IPS-15b (cell line): Measurements from ENCODE around the gene COL1A1.

Experiments used
- H3K27me3 ChIP-seq: one replicate; pipeline ENCODE4 v1.6.1; 2013; ENCODE audit warnings: low read length; ENCODE audit not compliant: control insufficient read depth, insufficient read depth
- H3K36me3 ChIP-seq: one replicate; pipeline ENCODE4 v1.6.1; 2013; ENCODE audit warnings: low read length; ENCODE audit not compliant: control insufficient read depth, insufficient read depth
- H3K4me1 ChIP-seq: one replicate; pipeline ENCODE4 v1.6.1; 2013; ENCODE audit warnings: mild to moderate bottlenecking, low read length; ENCODE audit not compliant: control insufficient read depth, insufficient read depth
- H3K4me3 ChIP-seq: one replicate; pipeline ENCODE4 v1.5.1; 2013; ENCODE audit warnings: low read depth, low read length
- H3K9ac ChIP-seq: one replicate; pipeline ENCODE4 v1.6.1; 2013; ENCODE audit warnings: low read depth, mild to moderate bottlenecking, low read length
- H3K9me3 ChIP-seq: one replicate; pipeline ENCODE4 v1.6.1; 2013; ENCODE audit warnings: mild to moderate bottlenecking, low read length; ENCODE audit not compliant: control insufficient read depth, insufficient read depth

COL1A1 gene

GRCh38 chr17:50180620-50181019 is 20.8 kb downstream of the COL1A1 start:
- Histone ChIP-seq H3K27me3 (no peaks in the 10 kb centered on the region), H3K9me3 (no peaks in the 10 kb centered on the region), H3K36me3 (peaks cover 2% of the 10 kb centered on the region), H3K4me3 (no peak overlapping the region), H3K9ac (no peak overlapping the region), H3K4me1 (peaks cover 4% of the 10 kb centered on the region)

GRCh38 chr17:50180111-50180510 is 21.3 kb downstream of the COL1A1 start:
- Histone ChIP-seq H3K9ac (no peak overlapping the region), H3K9me3 (no peaks in the 10 kb centered on the region), H3K4me3 (no peak overlapping the region), H3K27me3 (no peaks in the 10 kb centered on the region), H3K36me3 (no peaks in the 10 kb centered on the region), H3K4me1 (peaks cover 4% of the 10 kb centered on the region)

GRCh38 chr17:50177983-50178834 is 23.2 kb downstream of the COL1A1 start:
- H3K4me1 ChIP-seq: peaks cover 3% of the 10 kb centered on the region
- H3K9ac ChIP-seq: no peak overlapping the region
- H3K9me3 ChIP-seq: no peaks in the 10 kb centered on the region
- H3K27me3 ChIP-seq: no peaks in the 10 kb centered on the region
- H3K4me3 ChIP-seq: peak overlapping the region; percentile 41
- H3K36me3 ChIP-seq: no peaks in the 10 kb centered on the region

GRCh38 chr17:50177476-50177875 is 24.0 kb downstream of the COL1A1 start:
- Histone ChIP-seq H3K27me3 (no peaks in the 10 kb centered on the region), H3K9ac (no peak overlapping the region), H3K4me3 (no peak overlapping the region), H3K36me3 (no peaks in the 10 kb centered on the region), H3K9me3 (no peaks in the 10 kb centered on the region), H3K4me1 (peaks cover 3% of the 10 kb centered on the region)

- Histone ChIP-seq H3K9ac (no peak overlapping the region), H3K36me3 (no peaks in the 10 kb centered on the region), H3K4me1 (peaks cover 3% of the 10 kb centered on the region), H3K27me3 (no peaks in the 10 kb centered on the region), H3K4me3 (no peak overlapping the region), H3K9me3 (no peaks in the 10 kb centered on the region)
These were observed 24.7 kb downstream of the COL1A1 start for GRCh38 chr17:50176559-50177357.

GRCh38 chr17:50175035-50175807 is 26.2 kb downstream of the COL1A1 start:
- H3K36me3 ChIP-seq: no peaks in the 10 kb centered on the region
- no peaks in the 10 kb centered on the region for H3K27me3 ChIP-seq
- H3K9ac ChIP-seq: no peak overlapping the region
- no peak overlapping the region for H3K4me3 ChIP-seq
- H3K9me3 ChIP-seq: no peaks in the 10 kb centered on the region
- H3K4me1 ChIP-seq: peaks cover 3% of the 10 kb centered on the region

- Histone ChIP-seq H3K9ac (no peak overlapping the region), H3K4me1 (peaks cover 3% of the 10 kb centered on the region), H3K27me3 (no peaks in the 10 kb centered on the region), H3K9me3 (no peaks in the 10 kb centered on the region), H3K4me3 (no peak overlapping the region), H3K36me3 (no peaks in the 10 kb centered on the region)
These were observed 27.0 kb downstream of the COL1A1 start for GRCh38 chr17:50174444-50174843.

GRCh38 chr17:50173335-50173941 is 28.0 kb downstream of the COL1A1 start:
- peaks cover 3% of the 10 kb centered on the region for H3K4me1 ChIP-seq
- H3K9me3 ChIP-seq: no peaks in the 10 kb centered on the region
- no peaks in the 10 kb centered on the region for H3K36me3 ChIP-seq
- no peak overlapping the region for H3K9ac ChIP-seq
- H3K4me3 ChIP-seq: no peak overlapping the region
- no peaks in the 10 kb centered on the region for H3K27me3 ChIP-seq

GRCh38 chr17:50172936-50173334 is 28.5 kb downstream of the COL1A1 start:
- H3K4me3 ChIP-seq: no peak overlapping the region
- no peak overlapping the region for H3K9ac ChIP-seq
- H3K36me3 ChIP-seq: no peaks in the 10 kb centered on the region
- H3K27me3 ChIP-seq: no peaks in the 10 kb centered on the region
- peaks cover 3% of the 10 kb centered on the region for H3K4me1 ChIP-seq
- H3K9me3 ChIP-seq: no peaks in the 10 kb centered on the region

GRCh38 chr17:50172130-50172529 is 29.3 kb downstream of the COL1A1 start:
- H3K36me3 ChIP-seq: no peaks in the 10 kb centered on the region
- H3K9ac ChIP-seq: no peak overlapping the region
- H3K4me1 ChIP-seq: peaks cover 3% of the 10 kb centered on the region
- no peaks in the 10 kb centered on the region for H3K9me3 ChIP-seq
- no peaks in the 10 kb centered on the region for H3K27me3 ChIP-seq
- no peak overlapping the region for H3K4me3 ChIP-seq

- Histone ChIP-seq H3K4me1 (peaks cover 3% of the 10 kb centered on the region), H3K27me3 (no peaks in the 10 kb centered on the region), H3K9me3 (no peaks in the 10 kb centered on the region), H3K4me3 (no peak overlapping the region), H3K9ac (no peak overlapping the region), H3K36me3 (no peaks in the 10 kb centered on the region)
These were observed 29.9 kb downstream of the COL1A1 start for GRCh38 chr17:50171371-50172071.
